SK-N-SH (cell line): ENCODE data around the gene ARHGAP6. TPM values are rescaled to one million over a fixed set of nuclear protein-coding genes. Genes with fewer than 3 reads are reported as not detected.
A peak's percentile ranks its signal among the peaks of the same experiment; 100 is the strongest.

Source experiments
- CTCF ChIA-PET: fragments of 300-600, 350-600 bp; formaldehyde crosslinking; extraction: SDS; loops from one replicate; lab custom pipeline; 2021; lab: Yijun Ruan, JAX
- POLR2A ChIA-PET: fragments of 350-600 bp; sonication (Branson Sonifier 250); formaldehyde crosslinking; extraction: SDS; loops from one replicate; lab custom pipeline; 2020; ENCODE audit warnings: antibody characterized with exemption, inconsistent platforms; lab: Yijun Ruan, JAX
- DNase-seq: peaks from one replicate; pipeline ENCODE4 v3.0.0; 2012
- H2AFZ ChIP-seq: fragments of 200-600 bp; sonication (generic); 2 replicates; pipeline ENCODE4 v1.8.1; 2016; ENCODE audit warnings: antibody characterized with exemption, mild to moderate bottlenecking, low read depth
- H3F3A ChIP-seq: fragments of 200-600 bp; sonication (generic); replicated peaks from 2 replicates; pipeline ENCODE3; 2016; ENCODE audit warnings: antibody characterized with exemption, mild to moderate bottlenecking; ENCODE audit not compliant: insufficient read depth
- H3K27ac ChIP-seq, 2 experiments: fragments of 200-500 bp in 1 of 2; fragments of 200-600 bp in 1 of 2; sonication (Bioruptor generic) in 1 of 2; sonication (generic), shearing (Covaris generic) in 1 of 2; 2 replicates each; pipeline versions ENCODE4 v1.5.1 to v1.6.1; 2014 to 2016; ENCODE audit warnings: low read depth in 2 of 2, inconsistent platforms in 1 of 2, low read length in 1 of 2, mild to moderate bottlenecking in 1 of 2, mixed read lengths in 1 of 2
- H3K27me3 ChIP-seq: fragments of 200-600 bp; sonication (generic), shearing (Covaris generic); 2 replicates; pipeline ENCODE4 v1.6.1; 2016; ENCODE audit warnings: mixed run types; ENCODE audit not compliant: insufficient read depth
- H3K36me3 ChIP-seq, 2 experiments: fragments of 200-500 bp in 1 of 2; fragments of 200-600 bp in 1 of 2; sonication (Bioruptor generic) in 1 of 2; sonication (generic) in 1 of 2; replicated peaks in 1 of 2; 2 replicates each; pipeline versions ENCODE3 to v1.5.1; 2014 to 2016; ENCODE audit warnings: low read length in 1 of 2, mild to moderate bottlenecking in 1 of 2; ENCODE audit not compliant: insufficient read depth in 2 of 2, control insufficient read depth in 1 of 2
- H3K4me1 ChIP-seq, 2 experiments: fragments of 200-500 bp in 1 of 2; fragments of 200-600 bp in 1 of 2; sonication (Bioruptor generic) in 1 of 2; sonication (generic), shearing (Covaris generic) in 1 of 2; 2 replicates each; pipeline versions ENCODE4 v1.5.1 to v1.6.1; 2014 to 2016; ENCODE audit warnings: low read depth in 1 of 2, low read length in 1 of 2, mixed run types in 1 of 2; ENCODE audit not compliant: insufficient read depth in 2 of 2, control insufficient read depth in 1 of 2
- H3K4me2 ChIP-seq: fragments of 200-600 bp; sonication (generic), shearing (Covaris generic); 2 replicates; pipeline ENCODE4 v1.6.1; 2017; ENCODE audit warnings: mixed run types
- H3K4me3 ChIP-seq, 2 experiments: fragments of 200-500 bp in 1 of 2; fragments of 200-600 bp in 1 of 2; sonication (Bioruptor generic) in 1 of 2; sonication (generic), shearing (Covaris generic) in 1 of 2; 2 replicates each; pipeline versions ENCODE4 v1.5.1 to v1.8.1; 2014 to 2016; ENCODE audit warnings: low read depth in 2 of 2, inconsistent platforms in 1 of 2, low read length in 1 of 2, mild to moderate bottlenecking in 1 of 2, mixed read lengths in 1 of 2, moderate library complexity in 1 of 2
- H3K79me2 ChIP-seq: fragments of 200-600 bp; sonication (generic); 2 replicates; pipeline ENCODE4 v1.8.1; 2017; ENCODE audit warnings: mild to moderate bottlenecking; ENCODE audit not compliant: insufficient read depth
- H3K9ac ChIP-seq: fragments of 200-600 bp; sonication (generic); 2 replicates; pipeline ENCODE4 v1.6.1; 2017; ENCODE audit warnings: mixed run types
- H3K9me2 ChIP-seq: fragments of 200-600 bp; sonication (generic); 2 replicates; pipeline ENCODE4 v1.6.1; 2017; ENCODE audit warnings: mixed run types
- H3K9me3 ChIP-seq: fragments of 200-600 bp; sonication (generic); 2 replicates; pipeline ENCODE4 v1.6.1; 2017; ENCODE audit warnings: mixed run types, mild to moderate bottlenecking, moderate library complexity
- H4K20me1 ChIP-seq: fragments of 200-600 bp; sonication (generic); 2 replicates; pipeline ENCODE4 v1.6.1; 2017; ENCODE audit warnings: mild to moderate bottlenecking, mixed run types; ENCODE audit not compliant: insufficient read depth
- FOXJ3 ChIP-seq: sonication (generic); formaldehyde crosslinking; IDR thresholded peaks from 2 replicates; pipeline ENCODE4 v1.5.1; 2020; ENCODE audit warnings: mild to moderate bottlenecking, missing genetic modification reagents
- FOXM1 ChIP-seq: IDR thresholded peaks from 2 replicates; pipeline ENCODE4 v1.4.0; 2012; ENCODE audit warnings: low read depth, mild to moderate bottlenecking
- GATA2 ChIP-seq: sonication (generic); formaldehyde crosslinking; IDR thresholded peaks from 2 replicates; pipeline ENCODE4 v1.5.0; 2020; ENCODE audit warnings: mild to moderate bottlenecking, missing genetic modification reagents
- RAD21 ChIP-seq: IDR thresholded peaks from 2 replicates; pipeline ENCODE4 v1.6.1; 2012; ENCODE audit warnings: mild to moderate bottlenecking, low read length
- RCOR1 ChIP-seq: fragments of 150-350 bp; IDR thresholded peaks from 2 replicates; pipeline ENCODE4 v1.6.1; 2017; ENCODE audit warnings: antibody characterized with exemption, low read length
- TAF1 ChIP-seq: IDR thresholded peaks from 2 replicates; pipeline ENCODE4 v1.6.1; 2012; ENCODE audit warnings: low read depth, mild to moderate bottlenecking, low read length, moderate library complexity, borderline replicate concordance
- WGBS: methylation state at CpG from one replicate; pipeline ENCODE4 v1.1.6; 2017; ENCODE audit warnings: low lambda C conversion rate; 5-methylcytosine and 5-hydroxymethylcytosine counted together
- polyA plus RNA-seq, 3 experiments: library from polyadenylated mRNA; depleted of rRNA; stranded (reverse); fragments of >200 nt; gene quantifications; 2 replicates each; pipeline ENCODE4 v1.2.3, GENCODE V29; 2012
- TF ChIP-seq, protein P1 (sequence below): IDR thresholded peaks from 2 replicates; pipeline ENCODE4 v1.4.0; 2012; ENCODE audit warnings: low read depth, borderline replicate concordance
- TF ChIP-seq, protein P2 (sequence below): fragments of 200-600 bp; sonication (generic); IDR thresholded peaks from 2 replicates; pipeline ENCODE4 v1.6.1; 2017; ENCODE audit warnings: antibody characterized with exemption, mild to moderate bottlenecking, moderate library complexity
- TF ChIP-seq, protein P3 (sequence below): IDR thresholded peaks from 2 replicates; pipeline ENCODE4; 2012

The ARHGAP6 gene
- polyA plus RNA-seq, 1 of the 3 experiments (the other 2 are of a cell fraction), result 0.16 TPM

DNA sequence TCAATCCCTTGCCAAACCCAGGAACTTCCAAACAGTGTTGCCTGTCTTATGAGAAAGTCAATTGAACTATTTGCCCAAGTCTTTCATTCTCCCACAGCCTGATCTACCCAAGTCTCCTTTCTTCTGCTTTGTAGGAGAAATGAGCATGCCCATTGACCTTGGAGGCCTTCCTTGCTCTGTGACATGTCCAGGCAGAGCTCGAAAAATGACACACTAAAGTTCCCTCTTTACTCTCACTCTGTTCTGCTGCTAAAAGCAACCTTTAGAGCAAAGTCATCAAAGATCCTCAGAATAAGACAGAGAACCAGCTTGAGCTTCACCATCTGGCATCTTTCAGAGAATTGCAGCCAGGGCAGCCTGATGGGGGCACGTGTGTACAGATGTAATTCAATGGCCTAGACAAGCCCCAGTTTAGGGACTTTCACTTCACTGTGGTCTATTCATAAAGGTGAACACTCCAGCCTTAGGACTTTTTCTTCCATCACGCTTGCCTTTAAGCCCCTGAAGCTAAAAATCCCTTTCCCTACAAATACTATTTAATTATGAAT, 236.1 kb downstream of the ARHGAP6 start:
- H3K27ac ChIP-seq, result no peak overlapping the region
- POLR2A ChIA-PET, result no interaction called here
- no peaks in the 10 kb centered on the region for H4K20me1 ChIP-seq
- H3K4me3 ChIP-seq, result no peak overlapping the region
- no peaks in the 10 kb centered on the region for H3K9me2 ChIP-seq
- CTCF ChIA-PET, result no interaction called here
- no peaks in the 10 kb centered on the region for H3K9me3 ChIP-seq
- no peak overlapping the region for H3K4me2 ChIP-seq
- no peak overlapping the region for H2AFZ ChIP-seq
- H3K36me3 ChIP-seq, result no peaks in the 10 kb centered on the region
- no peaks in the 10 kb centered on the region for H3F3A ChIP-seq
- no peaks in the 10 kb centered on the region for H3K79me2 ChIP-seq
- 31% methylated on average over 3 of the region's 3 CpGs for WGBS
- TF ChIP-seq, protein P1, sequence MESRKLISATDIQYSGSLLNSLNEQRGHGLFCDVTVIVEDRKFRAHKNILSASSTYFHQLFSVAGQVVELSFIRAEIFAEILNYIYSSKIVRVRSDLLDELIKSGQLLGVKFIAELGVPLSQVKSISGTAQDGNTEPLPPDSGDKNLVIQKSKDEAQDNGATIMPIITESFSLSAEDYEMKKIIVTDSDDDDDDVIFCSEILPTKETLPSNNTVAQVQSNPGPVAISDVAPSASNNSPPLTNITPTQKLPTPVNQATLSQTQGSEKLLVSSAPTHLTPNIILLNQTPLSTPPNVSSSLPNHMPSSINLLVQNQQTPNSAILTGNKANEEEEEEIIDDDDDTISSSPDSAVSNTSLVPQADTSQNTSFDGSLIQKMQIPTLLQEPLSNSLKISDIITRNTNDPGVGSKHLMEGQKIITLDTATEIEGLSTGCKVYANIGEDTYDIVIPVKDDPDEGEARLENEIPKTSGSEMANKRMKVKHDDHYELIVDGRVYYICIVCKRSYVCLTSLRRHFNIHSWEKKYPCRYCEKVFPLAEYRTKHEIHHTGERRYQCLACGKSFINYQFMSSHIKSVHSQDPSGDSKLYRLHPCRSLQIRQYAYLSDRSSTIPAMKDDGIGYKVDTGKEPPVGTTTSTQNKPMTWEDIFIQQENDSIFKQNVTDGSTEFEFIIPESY, result no peak
- no peak for TF ChIP-seq FOXM1
- no peak for TF ChIP-seq RAD21
- TF ChIP-seq TAF1, result no peak
- DNase-seq, result no peak
- no peaks in the 10 kb centered on the region for H3K27me3 ChIP-seq
- no peak overlapping the region for H3K9ac ChIP-seq
- H3K4me1 ChIP-seq, result no peaks in the 10 kb centered on the region

DNA sequence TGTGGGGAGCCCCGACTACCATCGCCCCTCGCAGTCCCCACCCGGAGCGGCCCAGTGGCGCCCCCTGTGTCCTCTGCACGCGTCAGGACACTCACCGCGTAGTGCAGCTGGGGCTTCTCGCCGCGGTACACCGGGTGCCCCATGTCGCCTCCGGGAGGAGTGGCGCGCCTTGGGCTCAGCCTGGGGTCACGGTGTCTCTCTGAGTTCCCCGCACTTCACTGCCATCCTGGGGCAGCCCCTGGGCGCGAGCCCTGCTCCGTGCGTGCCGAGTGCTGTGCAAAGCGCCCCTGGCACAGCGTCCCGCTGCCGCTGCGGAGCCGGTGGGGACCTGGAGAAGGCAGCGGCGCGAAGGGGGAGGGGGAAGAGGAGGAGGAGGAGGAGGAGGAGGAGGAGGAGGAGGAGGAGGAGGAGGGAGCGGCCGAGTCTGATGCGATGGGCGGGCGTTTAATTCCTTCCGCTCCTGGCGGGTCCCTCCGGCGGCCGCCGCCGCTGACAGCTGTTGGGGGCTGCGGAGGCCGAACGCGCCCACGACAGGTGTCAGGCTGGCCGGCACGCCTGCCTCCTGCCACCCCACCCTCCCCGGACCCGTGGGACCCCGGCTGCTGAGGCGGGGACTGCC, 238.2 kb downstream of the ARHGAP6 start:
- TF ChIP-seq GATA2 (CRISPR knock-in tag) (no peak), FOXJ3 (no peak), TAF1 (no peak), RCOR1 (no peak)
- TF ChIP-seq, protein P2, sequence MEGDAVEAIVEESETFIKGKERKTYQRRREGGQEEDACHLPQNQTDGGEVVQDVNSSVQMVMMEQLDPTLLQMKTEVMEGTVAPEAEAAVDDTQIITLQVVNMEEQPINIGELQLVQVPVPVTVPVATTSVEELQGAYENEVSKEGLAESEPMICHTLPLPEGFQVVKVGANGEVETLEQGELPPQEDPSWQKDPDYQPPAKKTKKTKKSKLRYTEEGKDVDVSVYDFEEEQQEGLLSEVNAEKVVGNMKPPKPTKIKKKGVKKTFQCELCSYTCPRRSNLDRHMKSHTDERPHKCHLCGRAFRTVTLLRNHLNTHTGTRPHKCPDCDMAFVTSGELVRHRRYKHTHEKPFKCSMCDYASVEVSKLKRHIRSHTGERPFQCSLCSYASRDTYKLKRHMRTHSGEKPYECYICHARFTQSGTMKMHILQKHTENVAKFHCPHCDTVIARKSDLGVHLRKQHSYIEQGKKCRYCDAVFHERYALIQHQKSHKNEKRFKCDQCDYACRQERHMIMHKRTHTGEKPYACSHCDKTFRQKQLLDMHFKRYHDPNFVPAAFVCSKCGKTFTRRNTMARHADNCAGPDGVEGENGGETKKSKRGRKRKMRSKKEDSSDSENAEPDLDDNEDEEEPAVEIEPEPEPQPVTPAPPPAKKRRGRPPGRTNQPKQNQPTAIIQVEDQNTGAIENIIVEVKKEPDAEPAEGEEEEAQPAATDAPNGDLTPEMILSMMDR, result peak; percentile 33
- TF ChIP-seq, protein P3, sequence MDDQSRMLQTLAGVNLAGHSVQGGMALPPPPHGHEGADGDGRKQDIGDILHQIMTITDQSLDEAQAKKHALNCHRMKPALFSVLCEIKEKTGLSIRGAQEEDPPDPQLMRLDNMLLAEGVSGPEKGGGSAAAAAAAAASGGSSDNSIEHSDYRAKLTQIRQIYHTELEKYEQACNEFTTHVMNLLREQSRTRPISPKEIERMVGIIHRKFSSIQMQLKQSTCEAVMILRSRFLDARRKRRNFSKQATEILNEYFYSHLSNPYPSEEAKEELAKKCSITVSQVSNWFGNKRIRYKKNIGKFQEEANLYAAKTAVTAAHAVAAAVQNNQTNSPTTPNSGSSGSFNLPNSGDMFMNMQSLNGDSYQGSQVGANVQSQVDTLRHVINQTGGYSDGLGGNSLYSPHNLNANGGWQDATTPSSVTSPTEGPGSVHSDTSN, result no peak
- Histone ChIP-seq H3K9me2 (no peaks in the 10 kb centered on the region), H3K27me3 (no peaks in the 10 kb centered on the region), H3K27ac (no peak overlapping the region), H3K4me3 (peak overlapping the region; percentile 19 to 34; a peak in 2 of 4 replicates), H3K4me1 (no peaks in the 10 kb centered on the region), H3K9me3 (no peaks in the 10 kb centered on the region), H3K4me2 (peak overlapping the region; percentile 44; the same call in 1 of the 2 replicates), H3K9ac (no peak overlapping the region), H3K36me3 (no peaks in the 10 kb centered on the region), H3K79me2 (no peaks in the 10 kb centered on the region), H4K20me1 (no peaks in the 10 kb centered on the region), H3F3A (no peaks in the 10 kb centered on the region), H2AFZ (no peak overlapping the region)
- CTCF ChIA-PET, result no interaction called here
- peak; percentile 26 for DNase-seq
- 20% methylated on average over 31 of the region's 57 CpGs for WGBS
- POLR2A ChIA-PET, result no interaction called here
